Hepatocyte (in vitro differentiated cells): Measurements from ENCODE around the gene CEP170B.

ENCODE experiments used
- CTCF ChIP-seq: fragments of 200-600 bp; sonication (generic); IDR thresholded peaks from 2 replicates; pipeline ENCODE4 v1.5.1; 2016; ENCODE audit warnings: antibody characterized with exemption, mild to moderate bottlenecking; ENCODE audit not compliant: poor library complexity
- EZH2 ChIP-seq: fragments of 200-600 bp; sonication (generic); IDR thresholded peaks from 2 replicates; pipeline ENCODE4 v1.6.1; 2016; ENCODE audit warnings: antibody characterized with exemption, mild to moderate bottlenecking, borderline replicate concordance
- EZH2phosphoT487 ChIP-seq: fragments of 200-600 bp; sonication (generic); IDR thresholded peaks from one replicate; pipeline ENCODE4 v1.6.1; 2018; ENCODE audit warnings: antibody characterized with exemption, mild to moderate bottlenecking, low read depth, moderate library complexity; ENCODE audit not compliant: unreplicated experiment, severe bottlenecking

- no peak for TF ChIP-seq CTCF
- no peak for TF ChIP-seq EZH2
- TF ChIP-seq EZH2phosphoT487 = no peak
Observed at GRCh38 chr14:104912053-104912452, 47.0 kb downstream of the CEP170B start.
